IMR-90 (cell line): ENCODE data around the gene CDA. TPM values are rescaled to one million over a fixed set of nuclear protein-coding genes. Genes with fewer than 3 reads are reported as not detected.

Experiments
- ATAC-seq: fragments of 200-7000 bp; cut with Tn5 transposase; 2 replicates; pipeline ENCODE4 v1.9.1; 2020; ENCODE audit warnings: low read depth, mild to moderate bottlenecking, moderate library complexity
- BruUV-seq: library from RNA; stranded (reverse); fragments of 400-500 nt; replicated peaks from 2 replicates; lab custom pipeline; 2021; lab: Mats Ljungman, UMichigan
- CTCF ChIA-PET: fragments of 300-600 bp; formaldehyde crosslinking; extraction: SDS; loops from one replicate; lab custom pipeline; 2021; ENCODE audit warnings: antibody characterized with exemption; lab: Yijun Ruan, JAX
- POLR2A ChIA-PET: fragments of 300-600 bp; sonication (Branson Sonifier 250); formaldehyde crosslinking; loops from one replicate; lab custom pipeline; 2022; ENCODE audit warnings: antibody characterized with exemption; ENCODE audit not compliant: unreplicated experiment; lab: Charles Lee
- DNase-seq: peaks from one replicate; pipeline ENCODE4 v3.0.0; 2013
- H2AFZ ChIP-seq: replicated peaks from 2 replicates; pipeline ENCODE3; 2013; ENCODE audit warnings: low read length, mild to moderate bottlenecking; ENCODE audit not compliant: poor library complexity
- H2AK5ac ChIP-seq: 2 replicates; pipeline ENCODE4 v1.6.1; 2013; ENCODE audit warnings: low read depth, low read length, inconsistent platforms
- H2AK9ac ChIP-seq: replicated peaks from 2 replicates; pipeline ENCODE3; 2013; ENCODE audit warnings: mild to moderate bottlenecking, low read depth, low read length, moderate library complexity; ENCODE audit not compliant: poor library complexity
- H2BK120ac ChIP-seq: 2 replicates; pipeline ENCODE4 v1.6.1; 2013; ENCODE audit warnings: low read depth, low read length, inconsistent platforms
- H2BK15ac ChIP-seq: 3 replicates; pipeline ENCODE4 v1.6.1; 2013; ENCODE audit warnings: low read depth, low read length, inconsistent platforms
- H2BK20ac ChIP-seq: 2 replicates; pipeline ENCODE4 v1.6.1; 2013; ENCODE audit warnings: low read depth, mild to moderate bottlenecking, inconsistent platforms, low read length, moderate library complexity
- H2BK5ac ChIP-seq: 2 replicates; pipeline ENCODE4 v1.6.1; 2013; ENCODE audit warnings: mild to moderate bottlenecking, low read depth, low read length, inconsistent platforms; ENCODE audit not compliant: poor library complexity, severe bottlenecking
- H3K14ac ChIP-seq: replicated peaks from 2 replicates; pipeline ENCODE4 v1.6.1; 2013; ENCODE audit warnings: low read depth, low read length, inconsistent platforms
- H3K18ac ChIP-seq: 2 replicates; pipeline ENCODE4 v1.6.1; 2013; ENCODE audit warnings: low read depth, low read length, control low read depth
- H3K23ac ChIP-seq: 2 replicates; pipeline ENCODE4 v1.6.1; 2013; ENCODE audit warnings: low read depth, low read length, inconsistent platforms
- H3K27ac ChIP-seq: 2 replicates; pipeline ENCODE4 v1.5.1; 2013; ENCODE audit warnings: mild to moderate bottlenecking, control low read depth, low read length; ENCODE audit not compliant: insufficient read depth
- H3K27me3 ChIP-seq: 2 replicates; pipeline ENCODE4 v1.6.1; 2013; ENCODE audit warnings: low read length; ENCODE audit not compliant: control insufficient read depth, insufficient read depth
- H3K36me3 ChIP-seq: 2 replicates; pipeline ENCODE4 v1.6.1; 2013; ENCODE audit warnings: low read length, mixed read lengths; ENCODE audit not compliant: control insufficient read depth, insufficient read depth
- H3K4ac ChIP-seq: 2 replicates; pipeline ENCODE4 v1.6.1; 2013; ENCODE audit warnings: low read depth, low read length, inconsistent platforms
- H3K4me1 ChIP-seq: 2 replicates; pipeline ENCODE4 v1.6.1; 2013; ENCODE audit warnings: low read length, mixed read lengths; ENCODE audit not compliant: control insufficient read depth, insufficient read depth
- H3K4me2 ChIP-seq: 2 replicates; pipeline ENCODE4 v1.6.1; 2013; ENCODE audit warnings: low read depth, mild to moderate bottlenecking, control low read depth, low read length, moderate library complexity
- H3K4me3 ChIP-seq: 2 replicates; pipeline ENCODE4 v1.5.1; 2013; ENCODE audit warnings: low read depth, mild to moderate bottlenecking, control low read depth, low read length, moderate library complexity; ENCODE audit not compliant: insufficient read depth
- H3K56ac ChIP-seq: 2 replicates; pipeline ENCODE4 v1.6.1; 2013; ENCODE audit warnings: low read length, inconsistent platforms; ENCODE audit not compliant: insufficient read depth; ENCODE audit errors: extremely low read depth
- H3K79me1 ChIP-seq, 2 experiments: 2 replicates each; pipeline ENCODE4 v1.6.1; 2013; ENCODE audit warnings: low read length in 2 of 2, inconsistent platforms in 1 of 2, low read depth in 1 of 2
- H3K9ac ChIP-seq: 2 replicates; pipeline ENCODE4 v1.6.1; 2013; ENCODE audit warnings: low read depth, low read length, control low read depth
- H3K9me1 ChIP-seq: 2 replicates; pipeline ENCODE4 v1.6.1; 2013; ENCODE audit warnings: low read length, inconsistent platforms; ENCODE audit not compliant: insufficient read depth
- H3K9me3 ChIP-seq: 2 replicates; pipeline ENCODE4 v1.6.1; 2013; ENCODE audit warnings: low read length; ENCODE audit not compliant: control insufficient read depth, insufficient read depth
- H4K20me1 ChIP-seq: 2 replicates; pipeline ENCODE4 v1.6.1; 2013; ENCODE audit warnings: low read length, inconsistent platforms; ENCODE audit not compliant: insufficient read depth
- H4K5ac ChIP-seq: 2 replicates; pipeline ENCODE4 v1.6.1; 2013; ENCODE audit warnings: mild to moderate bottlenecking, low read depth, low read length, control low read depth
- H4K8ac ChIP-seq, 2 experiments: 2 replicates each; pipeline ENCODE4 v1.6.1; 2013; ENCODE audit warnings: low read depth in 2 of 2, low read length in 2 of 2, control low read depth in 1 of 2, inconsistent platforms in 1 of 2
- H4K91ac ChIP-seq: 2 replicates; pipeline ENCODE4 v1.6.1; 2013; ENCODE audit warnings: low read depth, low read length, inconsistent platforms; ENCODE audit not compliant: insufficient read depth
- BHLHE40 ChIP-seq: fragments of 150-350 bp; IDR thresholded peaks from 2 replicates; pipeline ENCODE4 v1.6.1; 2016; ENCODE audit warnings: mild to moderate bottlenecking, low read depth, low read length
- CHD1 ChIP-seq: IDR thresholded peaks from 2 replicates; pipeline ENCODE4 v1.6.1; 2012; ENCODE audit warnings: low read depth, low read length, improper control_type of control experiment
- CTCF ChIP-seq: conservative IDR thresholded peaks from 2 replicates; pipeline ENCODE4 v1.5.1; 2012; ENCODE audit warnings: mild to moderate bottlenecking, low read depth, low read length, improper control_type of control experiment
- ELK1 ChIP-seq: fragments of 150-350 bp; IDR thresholded peaks from 2 replicates; pipeline ENCODE4 v1.6.1; 2016; ENCODE audit warnings: low read depth, mild to moderate bottlenecking, low read length, moderate library complexity, borderline replicate concordance
- MAFK ChIP-seq: IDR thresholded peaks from 2 replicates; pipeline ENCODE4 v1.6.1; 2012; ENCODE audit warnings: low read depth, low read length, improper control_type of control experiment
- MXI1 ChIP-seq: IDR thresholded peaks from 2 replicates; pipeline ENCODE4 v1.6.1; 2012; ENCODE audit warnings: low read depth, mild to moderate bottlenecking, low read length, moderate library complexity, borderline replicate concordance
- NFE2L2 ChIP-seq: fragments of 150-350 bp; IDR thresholded peaks from 2 replicates; pipeline ENCODE4 v1.6.1; 2016; ENCODE audit warnings: low read depth, mild to moderate bottlenecking, low read length
- POLR2A ChIP-seq: IDR thresholded peaks from 2 replicates; pipeline ENCODE4 v1.6.1; 2012; ENCODE audit warnings: mild to moderate bottlenecking, low read depth, low read length
- RAD21 ChIP-seq: IDR thresholded peaks from 2 replicates; pipeline ENCODE4 v1.6.1; 2012; ENCODE audit warnings: low read length, improper control_type of control experiment
- RCOR1 ChIP-seq: IDR thresholded peaks from 2 replicates; pipeline ENCODE4 v1.6.1; 2012; ENCODE audit warnings: mild to moderate bottlenecking, low read length, improper control_type of control experiment; ENCODE audit not compliant: insufficient replicate concordance
- RFX5 ChIP-seq: IDR thresholded peaks from 2 replicates; pipeline ENCODE4 v1.8.0; 2012; ENCODE audit warnings: low read depth, mild to moderate bottlenecking, low read length, moderate library complexity
- SMC3 ChIP-seq: fragments of 150-350 bp; IDR thresholded peaks from 2 replicates; pipeline ENCODE4 v1.6.1; 2016; ENCODE audit warnings: low read depth, mild to moderate bottlenecking, antibody characterized with exemption, low read length, moderate library complexity
- USF2 ChIP-seq: fragments of 150-350 bp; IDR thresholded peaks from 2 replicates; pipeline ENCODE4 v1.6.1; 2017; ENCODE audit warnings: mild to moderate bottlenecking, antibody characterized with exemption, low read length, low read depth
- WGBS, 2 experiments: methylation state at CpG; one replicate each; pipeline versions ENCODE4 v1.1.5 to v1.1.7; 2013; ENCODE audit warnings: missing lambda C conversion rate in 2 of 2; ENCODE audit not compliant: insufficient read length in 1 of 2; ENCODE audit errors: extremely low coverage in 2 of 2; 5-methylcytosine and 5-hydroxymethylcytosine counted together
- dilution Hi-C: fragments of 300-500 bp; cut with HindIII; formaldehyde crosslinking; loops from one replicate; pipeline ENCODE4 v1.14.3; 2018; ENCODE audit warnings: low sequenced_read_pairs; ENCODE audit not compliant: unreplicated experiment
- in situ Hi-C: fragments of 300-500 bp; cut with MboI; formaldehyde crosslinking; loops from 3 replicates; pipeline ENCODE4 v1.14.3; 2019; ENCODE audit warnings: low sequenced_read_pairs, inconsistent platforms, mixed read lengths
- intact Hi-C: fragments of 100-400 bp; cut with micrococcal nuclease; formaldehyde crosslinking; loops from 2 replicates; pipeline ENCODE4 v1.10.0; 2022
- polyA plus RNA-seq, 3 experiments: library from polyadenylated mRNA; depleted of rRNA; stranded (reverse); fragments of >200 nt; gene quantifications; 2 replicates each; pipeline ENCODE4 v1.2.3, GENCODE V29; 2012; ENCODE audit warnings: low replicate concordance in 1 of 3
- total RNA-seq: library from RNA; depleted of rRNA; stranded (reverse); fragments of >200 nt; gene quantifications from 2 replicates; pipeline ENCODE4 v1.2.3, GENCODE V29; 2012

Gene CDA
- total and polyA plus RNA-seq, 2 of the 4 experiments (the other 2 are of a cell fraction): 0.90 to 9.4 TPM

- H4K5ac ChIP-seq: no peak overlapping the region
Observed at GRCh38 chr1:20612221-20612746, 23.4 kb downstream of the CDA start.

More at GRCh38 chr1:20612221-20612746, 23.4 kb downstream of the CDA start:
- no peak for ATAC-seq
- 100% methylated on average over 1 of the region's 11 CpGs; no CpG with 5 or more reads in 1 of the 2 experiments for WGBS, 2 experiments
- ChIA-PET POLR2A (no interaction called here), CTCF (no interaction called here)
- no peak for DNase-seq
- Histone ChIP-seq H3K79me1 (no peaks in the 10 kb centered on the region), H3K23ac (no peak overlapping the region), H2BK120ac (peak overlapping the region; percentile 27; the same call in 1 of the 2 replicates), H3K4ac (0 out of 2 replicates have a peak overlapping the region, but pooled peaks have one; percentile 30), H2BK15ac (peak overlapping the region; percentile 73; the same call in 1 of the 3 replicates), H3K4me3 (no peak overlapping the region), H3K56ac (no peak overlapping the region), H3K9ac (no peak overlapping the region), H2AK9ac (no peak overlapping the region), H3K9me1 (peaks cover 10% of the 10 kb centered on the region), H3K27ac (no peak overlapping the region), H4K91ac (peak overlapping the region; percentile 66; the same call in 1 of the 2 replicates), H3K4me2 (no peak overlapping the region), H4K20me1 (no peaks in the 10 kb centered on the region), H3K18ac (no peak overlapping the region), H3K4me1 (peaks cover 15% of the 10 kb centered on the region), H3K9me3 (no peaks in the 10 kb centered on the region), H2AFZ (peak overlapping the region; percentile 23), H4K8ac (0 out of 4 replicates have a peak overlapping the region, but pooled peaks of 1 of the 2 experiments have one; percentile 20), H2AK5ac (peak overlapping the region; percentile 87), H3K27me3 (no peaks in the 10 kb centered on the region), H3K14ac (0 out of 2 replicates have a peak overlapping the region, but pooled peaks have one; percentile 26), H2BK20ac (peak overlapping the region; percentile 48; the same call in 1 of the 2 replicates), H2BK5ac (peak overlapping the region; percentile 44), H3K36me3 (no peaks in the 10 kb centered on the region)
- in situ Hi-C loops (no loop called here), intact Hi-C loops (no loop called here), dilution Hi-C loops (no loop called here)
- BruUV-seq: no TSS peak
- TF ChIP-seq CHD1 (no peak), CTCF (no peak), ELK1 (no peak), MAFK (no peak), POLR2A (no peak), RCOR1 (no peak), SMC3 (no peak), MXI1 (no peak), RFX5 (no peak), BHLHE40 (no peak), RAD21 (no peak), NFE2L2 (no peak), USF2 (no peak)
